NCI-H1092 treated with DMSO at 0.1 percent for 48 hours (cell line): ENCODE measurements around the gene POLR2E.
"Not testable (repeated sequence)": the region's sequence is repeated elsewhere in the genome, so short reads cannot be mapped to it uniquely, and the experiment has no call there.

Experiments used
- DNase-seq: peaks from one replicate; lab custom pipeline; 2025; lab: John Stamatoyannopoulos, UW

Gene POLR2E

GRCh38 chr19:1094978-1095701, at the start of gene POLR2E:
POLR2E (minus strand) TSS chr19:1095375; CDS start chr19:1095315, 60 bp downstream.
- peak; percentile 96 for DNase-seq

DNA sequence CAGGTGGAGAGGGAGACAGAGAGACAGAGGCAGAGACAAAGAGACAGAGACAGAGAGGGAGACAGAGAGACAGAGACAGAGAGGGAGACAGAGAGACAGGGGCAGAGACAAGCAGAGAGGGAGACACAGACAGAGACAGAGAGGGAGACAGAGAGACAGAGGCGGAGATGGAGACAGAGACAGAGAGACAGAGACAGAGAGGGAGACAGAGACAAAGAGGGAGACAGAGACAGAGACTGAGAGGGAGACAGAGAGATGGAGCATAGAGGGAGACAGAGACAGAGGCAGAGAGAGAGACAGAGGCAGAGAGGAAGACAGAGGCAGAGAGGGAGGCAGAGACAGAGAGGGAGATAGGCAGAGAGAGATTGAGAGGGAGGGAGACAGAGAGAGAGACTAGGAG, 49.6 kb upstream of the POLR2E start:
- no peak for DNase-seq

DNA sequence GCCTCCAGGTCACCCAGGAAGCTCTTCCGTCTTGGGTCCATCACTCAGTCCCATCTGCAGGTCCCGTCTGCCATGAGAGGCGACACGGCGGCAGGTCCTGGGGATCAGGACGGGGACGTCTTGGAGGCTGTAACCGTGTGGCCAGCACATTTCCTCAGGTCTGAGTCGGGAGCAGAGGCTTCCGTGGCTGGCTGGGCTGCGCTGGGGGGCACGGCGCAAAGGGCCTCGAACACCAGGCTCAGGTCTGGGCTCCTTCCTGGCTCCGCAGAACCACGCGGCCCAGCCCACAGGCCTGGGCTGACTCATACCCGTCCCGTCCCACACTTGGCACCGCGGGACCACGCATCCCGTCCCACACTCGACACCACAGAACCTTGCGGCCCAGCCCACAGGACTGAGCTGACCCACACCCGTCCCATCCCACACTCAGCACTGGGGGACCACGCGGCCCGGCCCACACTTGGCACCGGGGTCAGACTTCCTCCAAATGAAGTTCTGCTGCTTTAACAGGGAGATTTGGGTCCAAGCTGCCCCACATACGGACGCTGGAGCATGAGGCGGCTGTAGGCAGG, 48.7 kb upstream of the POLR2E start:
- no peak for DNase-seq

- no peak for DNase-seq
These were observed 46.8 kb upstream of the POLR2E start for GRCh38 chr19:1141944-1142343.

- no peak for DNase-seq
These were observed 45.3 kb upstream of the POLR2E start for GRCh38 chr19:1140272-1141027.

- no peak for DNase-seq
These were observed 44.0 kb upstream of the POLR2E start for GRCh38 chr19:1139126-1139525.

- DNase-seq: no peak
These were observed 42.9 kb upstream of the POLR2E start for GRCh38 chr19:1138121-1138520.

- DNase-seq: no peak
These were observed 41.6 kb upstream of the POLR2E start for GRCh38 chr19:1136621-1137317.

DNA sequence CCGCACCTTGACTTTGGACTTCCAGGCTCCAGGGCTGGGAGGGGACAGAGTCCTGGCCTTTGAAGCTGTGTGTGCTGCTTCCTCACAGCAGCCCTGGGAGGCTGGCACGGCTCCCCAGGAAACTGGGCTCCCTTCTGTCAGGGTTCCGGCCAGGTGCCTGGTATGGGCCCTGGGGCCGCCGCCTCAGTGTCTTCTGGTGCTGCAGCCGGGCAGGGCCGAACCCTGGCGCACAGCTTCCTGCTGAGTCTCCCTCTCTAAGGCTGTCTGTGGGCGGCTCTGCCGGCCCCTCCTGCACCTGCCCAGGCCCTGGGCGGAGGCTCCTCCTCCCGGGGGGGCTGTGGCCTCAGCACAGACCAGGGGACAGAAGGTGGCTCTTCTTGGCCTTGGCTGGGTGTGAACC, 41.0 kb upstream of the POLR2E start:
- DNase-seq: no peak

DNA sequence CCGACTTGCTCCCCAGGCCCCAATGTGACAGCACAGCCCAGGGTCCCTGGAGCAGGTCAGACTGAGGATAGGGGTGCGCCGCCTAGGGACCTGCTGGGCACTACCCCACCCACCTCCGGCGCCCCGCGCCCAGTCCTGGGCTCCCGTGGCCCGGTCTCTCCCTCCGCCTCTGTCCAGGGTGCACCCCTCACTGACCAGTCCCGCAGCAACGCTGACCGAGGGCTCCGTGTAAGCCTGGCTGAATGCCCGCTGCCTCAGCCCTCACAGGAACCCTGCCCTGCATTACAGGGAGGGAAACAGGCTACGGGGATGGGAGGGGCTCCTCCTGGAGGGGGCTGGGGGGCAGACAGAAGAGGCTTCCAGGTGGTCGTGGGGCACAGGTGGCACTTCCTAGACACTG, 40.3 kb upstream of the POLR2E start:
- DNase-seq: no peak

DNA sequence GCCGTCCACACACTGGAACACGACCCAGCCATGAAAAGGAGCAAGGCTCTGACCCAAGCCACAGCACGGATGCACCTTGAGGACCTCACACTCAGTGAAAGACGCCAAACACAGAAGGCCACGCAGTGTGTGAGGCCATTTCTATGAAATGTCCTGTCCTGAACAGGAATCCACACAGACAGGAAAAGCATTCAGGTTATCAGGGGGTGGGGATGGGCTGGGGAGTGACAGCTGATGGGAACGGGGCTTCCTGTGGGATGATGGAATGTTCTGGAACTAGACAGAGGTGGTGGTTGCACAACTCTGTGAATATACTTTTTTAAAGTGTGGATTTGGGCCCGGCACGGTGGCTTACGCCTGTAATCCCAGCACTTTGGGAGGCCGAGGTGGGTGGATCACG, 39.3 kb upstream of the POLR2E start:
- DNase-seq: no peak

- DNase-seq: no peak
These were observed 38.3 kb upstream of the POLR2E start for GRCh38 chr19:1133471-1133929.

DNA sequence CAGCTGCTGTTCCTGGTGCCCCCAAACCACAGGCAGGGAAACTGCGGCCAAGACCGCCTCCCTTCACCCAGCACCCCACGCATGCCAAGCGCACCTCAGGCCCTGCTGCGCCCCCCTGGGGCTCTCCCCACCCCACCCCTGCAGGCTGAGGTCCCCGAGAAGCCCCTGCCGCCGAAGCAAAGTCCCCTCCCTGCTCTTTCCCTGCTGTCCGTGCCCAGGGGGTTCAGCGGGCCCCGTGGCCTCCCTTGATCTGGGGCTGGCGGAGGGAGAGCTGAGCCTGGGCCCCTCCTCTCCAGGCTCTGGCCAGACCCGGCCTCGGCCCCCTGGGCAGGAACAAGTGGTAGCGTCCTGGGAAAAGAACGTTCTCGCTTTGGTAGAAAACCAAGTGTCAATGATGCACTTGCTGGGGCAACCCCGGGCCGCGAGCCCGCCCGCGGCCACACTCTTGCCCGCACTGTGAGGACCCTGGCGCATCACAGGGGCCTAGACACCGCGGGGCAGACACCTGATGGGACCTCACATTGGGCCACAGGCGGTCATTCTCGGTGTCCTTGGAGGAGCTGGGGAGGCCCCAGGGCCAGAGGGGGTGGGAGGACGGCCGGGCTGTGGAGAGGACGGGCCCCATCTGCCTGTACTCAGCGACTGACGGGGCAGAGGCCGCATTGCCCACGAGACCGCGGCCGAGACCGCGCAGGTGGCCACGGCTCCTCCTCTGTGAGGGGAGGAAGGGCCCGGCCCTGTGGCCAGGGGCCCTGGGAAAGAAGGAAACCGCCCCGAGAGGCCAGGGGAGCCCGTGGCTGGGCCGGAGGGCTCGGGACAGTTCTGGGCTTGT, 37.6 kb upstream of the POLR2E start:
- no peak for DNase-seq

DNA sequence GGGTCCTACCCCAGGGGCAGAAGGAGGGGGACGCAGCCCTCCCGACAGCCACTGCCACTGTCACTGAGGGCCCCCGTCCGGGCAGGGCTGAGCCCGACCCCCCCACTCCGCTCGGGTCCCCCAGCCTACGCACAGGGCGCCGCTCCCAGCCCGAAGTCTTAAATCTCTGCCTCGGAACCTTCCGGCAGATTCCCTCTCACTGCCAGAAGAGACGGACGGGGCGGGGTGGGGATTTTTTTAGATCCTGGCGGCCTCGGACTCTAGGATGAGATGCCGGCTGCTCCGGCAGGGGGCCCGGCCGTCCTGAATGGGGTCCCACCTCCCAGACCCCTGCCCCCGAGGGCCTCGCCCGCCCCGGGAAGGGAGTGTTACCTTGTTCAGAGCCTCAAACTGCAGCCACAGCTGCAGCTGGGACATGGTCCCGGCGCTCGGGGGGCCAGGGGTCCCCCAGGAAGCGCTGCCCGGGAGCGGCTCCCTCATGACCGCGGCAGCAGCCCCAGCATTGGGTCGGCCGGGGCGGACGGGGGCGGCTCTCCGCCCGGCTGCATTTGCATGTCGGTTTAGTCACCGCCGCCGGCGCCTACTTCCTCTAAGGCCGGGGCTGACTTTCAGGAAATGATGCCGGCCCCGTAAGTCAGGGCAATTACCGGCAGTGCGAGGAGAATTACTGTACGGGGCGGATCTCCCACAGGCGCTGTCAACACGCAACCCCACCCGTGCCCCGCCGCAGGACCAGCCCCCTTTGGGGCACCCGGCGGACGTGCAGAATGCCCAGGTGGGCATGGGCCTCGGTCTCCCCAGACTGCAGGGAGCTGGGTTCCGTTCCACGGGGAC, 36.8 kb upstream of the POLR2E start:
- DNase-seq: no peak

DNA sequence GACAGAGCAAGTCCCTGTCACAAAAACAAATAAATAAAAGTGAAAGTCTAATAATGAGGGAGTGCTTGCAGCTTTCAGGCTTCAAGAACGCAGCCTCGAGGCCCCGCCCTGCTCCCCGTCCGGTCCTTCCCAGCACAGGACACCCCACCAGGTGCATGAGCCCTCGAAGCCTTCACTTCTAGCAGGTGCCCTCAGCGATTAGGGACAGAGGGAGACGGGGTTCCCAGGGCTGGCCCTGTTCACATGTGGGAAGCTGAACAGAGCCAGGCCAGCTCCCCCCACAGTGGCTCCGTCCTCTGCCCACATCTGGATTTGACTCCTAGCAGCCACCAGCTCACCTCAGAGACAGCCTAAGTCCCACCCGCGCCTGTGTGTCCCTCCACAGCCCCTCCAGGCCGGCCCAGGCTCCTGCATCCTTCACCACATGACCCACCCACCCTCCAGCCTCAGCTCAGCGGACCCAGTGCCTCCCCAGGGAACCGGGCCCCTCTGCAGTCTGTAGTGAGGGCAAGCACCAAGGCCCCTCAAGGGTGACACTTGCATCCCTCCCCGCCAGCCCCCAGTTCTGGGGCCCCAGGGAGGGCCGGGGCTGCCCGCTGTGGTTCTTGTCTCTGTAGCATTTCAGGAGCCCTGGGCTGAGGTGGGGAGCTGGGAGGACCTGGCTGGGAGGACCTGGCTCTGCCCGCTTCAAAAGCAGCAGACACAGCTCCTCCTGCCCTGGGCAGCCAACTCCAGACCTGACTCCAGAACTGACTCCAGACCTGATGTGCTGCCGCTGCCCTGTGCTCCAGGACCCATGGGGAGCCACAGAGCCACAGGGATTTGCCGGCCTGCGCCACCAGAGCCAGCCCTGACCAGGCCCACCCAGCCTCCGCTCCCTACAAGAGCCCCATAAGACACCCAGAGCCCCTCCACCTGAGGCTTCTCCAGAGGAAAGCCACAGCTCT, 35.9 kb upstream of the POLR2E start:
- no peak for DNase-seq

GRCh38 chr19:1129535-1129934, 34.4 kb upstream of the POLR2E start:
- no peak for DNase-seq

DNA sequence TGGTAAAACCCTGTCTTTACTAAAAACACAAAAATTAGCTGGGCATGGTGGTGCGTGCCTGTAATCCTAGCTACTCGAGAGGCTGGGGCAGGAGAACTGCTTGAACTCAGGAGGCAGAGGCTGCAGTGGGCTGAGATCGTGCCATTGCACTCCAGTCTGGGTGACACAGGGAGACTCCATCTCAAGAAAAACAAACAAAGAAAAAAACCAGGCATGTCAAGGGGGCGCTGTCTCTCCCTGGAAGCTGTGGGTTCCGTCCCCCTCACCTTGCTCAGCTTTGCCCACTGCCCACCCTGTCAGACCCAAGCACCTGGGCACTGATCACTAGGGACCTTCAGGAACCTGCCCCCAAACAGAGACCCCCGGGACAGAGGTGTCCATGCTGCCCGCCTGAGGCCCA, 33.9 kb upstream of the POLR2E start:
- DNase-seq: not testable (repeated sequence)

GRCh38 chr19:1128106-1128505, 32.9 kb upstream of the POLR2E start:
- no peak for DNase-seq

DNA sequence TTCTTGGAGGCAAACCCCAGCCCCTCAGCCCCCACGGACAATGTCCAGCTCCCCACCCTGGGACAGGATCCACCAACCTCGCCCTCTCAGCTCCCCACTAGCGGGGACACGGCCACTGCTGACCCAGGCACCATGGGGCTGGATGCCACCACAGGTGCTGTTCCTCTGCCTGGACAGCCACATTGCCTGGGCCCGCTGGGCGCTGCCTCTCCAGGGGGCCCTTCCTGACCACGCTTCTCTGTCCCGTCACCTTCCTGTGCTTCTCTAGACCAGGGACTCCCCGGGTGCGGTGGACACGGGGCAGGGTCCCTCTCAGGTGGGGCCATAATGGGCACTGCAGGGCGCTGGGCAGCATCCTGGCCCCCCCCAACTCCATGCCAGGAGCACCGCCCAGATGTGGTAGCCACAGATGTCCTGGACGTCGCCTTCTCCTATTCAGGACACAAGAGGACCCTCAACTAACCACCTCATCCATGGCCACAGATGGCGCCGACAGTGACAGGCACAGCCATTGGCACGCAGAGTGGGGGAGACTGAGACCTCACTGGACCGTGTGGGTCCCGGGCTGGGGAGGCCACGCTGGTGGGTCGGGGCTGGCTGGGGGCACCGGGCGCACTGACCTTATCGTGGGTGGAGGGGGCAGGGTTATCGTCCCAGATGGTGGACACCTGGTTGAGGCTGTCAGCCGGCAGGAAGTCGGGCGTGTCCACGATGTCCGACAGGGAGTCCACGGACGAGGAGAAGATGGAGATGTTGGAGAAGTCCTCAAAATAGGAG, 32.0 kb upstream of the POLR2E start:
- no peak for DNase-seq
